ENCODE data around the gene C16orf96.
A peak's percentile ranks its signal among the peaks of the same experiment; 100 is the strongest.

Gene C16orf96

DNA sequence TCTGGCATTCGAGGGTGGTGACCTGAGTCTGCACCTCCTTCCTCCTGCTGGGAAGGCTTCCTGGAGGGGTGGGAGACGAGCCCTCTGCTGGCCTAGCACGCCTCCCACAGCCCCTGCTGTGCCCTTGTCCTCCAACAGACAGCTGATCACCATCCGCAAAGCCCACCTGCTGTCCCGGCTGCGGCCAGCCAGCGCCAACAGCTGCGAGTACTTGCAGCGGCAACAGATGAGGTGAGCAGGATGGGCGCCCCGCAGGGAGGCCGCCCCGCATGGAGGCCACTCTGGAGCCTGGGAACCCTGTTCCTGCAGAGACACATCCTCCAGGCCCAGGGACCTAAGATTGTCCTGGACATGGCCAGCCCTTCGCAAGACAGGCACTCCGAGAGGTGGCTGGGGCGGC is 36.9 kb downstream of the C16orf96 start:
- no peak for DNase-seq
- intact Hi-C loops (cut with DNase I): no loop called here

- intact Hi-C loops (cut with DNase I): no loop called here
- no peak for DNase-seq
Measured at GRCh38 chr16:4594433-4595410, 38.6 kb downstream of the C16orf96 start.

GRCh38 chr16:4597174-4597573 is 41.0 kb downstream of the C16orf96 start:
- no peak for DNase-seq
- intact Hi-C loops (cut with DNase I): no loop called here

DNA sequence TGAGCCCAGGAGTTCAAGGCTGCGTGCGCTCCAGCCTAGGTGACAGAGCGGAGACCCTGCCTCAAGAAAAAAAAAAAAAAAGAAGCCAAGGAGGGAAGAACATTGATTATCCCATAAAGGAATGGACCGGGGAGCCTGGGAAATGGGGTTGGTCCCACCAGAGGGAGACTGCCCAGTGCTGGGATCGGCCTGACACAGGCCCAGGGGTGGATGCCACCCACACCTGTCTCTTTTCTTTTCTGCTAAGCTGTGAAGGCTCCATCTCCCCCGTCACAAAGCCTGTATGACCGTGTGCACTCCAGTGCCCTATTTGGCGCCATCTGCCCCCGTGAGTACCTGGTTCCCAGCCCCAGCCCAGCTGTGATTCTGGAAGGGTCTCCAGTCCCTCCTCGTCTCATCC is 42.9 kb downstream of the C16orf96 start:
- intact Hi-C loops (cut with DNase I): no loop called here
- no peak for DNase-seq

- intact Hi-C loops (cut with DNase I): no loop called here
- no peak for DNase-seq
Measured at GRCh38 chr16:4599545-4599944, 43.4 kb downstream of the C16orf96 start.

GRCh38 chr16:4601036-4601863 is 45.1 kb downstream of the C16orf96 start:
- peak in 6 of 10 donors; percentile 22 to 87 (median 41) for DNase-seq
- intact Hi-C loops (cut with DNase I): no loop called here

DNA sequence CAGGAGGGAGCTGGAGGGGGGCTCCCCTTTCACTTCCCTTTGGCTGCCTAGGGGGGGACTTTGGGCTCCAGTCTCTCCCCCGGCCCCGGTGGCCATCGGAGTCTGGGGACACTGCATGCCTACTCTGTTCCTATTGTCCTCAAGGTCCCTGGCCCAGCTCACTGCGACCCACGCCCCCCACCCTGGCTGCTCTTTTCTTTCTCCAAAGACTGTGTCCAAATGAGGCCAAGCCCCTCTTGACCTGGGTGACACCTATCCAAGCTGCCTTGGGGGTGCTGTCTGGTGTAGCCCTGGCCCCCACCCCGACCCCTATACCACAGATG is 45.7 kb downstream of the C16orf96 start:
- no peak for DNase-seq
- intact Hi-C loops (cut with DNase I): no loop called here

DNA sequence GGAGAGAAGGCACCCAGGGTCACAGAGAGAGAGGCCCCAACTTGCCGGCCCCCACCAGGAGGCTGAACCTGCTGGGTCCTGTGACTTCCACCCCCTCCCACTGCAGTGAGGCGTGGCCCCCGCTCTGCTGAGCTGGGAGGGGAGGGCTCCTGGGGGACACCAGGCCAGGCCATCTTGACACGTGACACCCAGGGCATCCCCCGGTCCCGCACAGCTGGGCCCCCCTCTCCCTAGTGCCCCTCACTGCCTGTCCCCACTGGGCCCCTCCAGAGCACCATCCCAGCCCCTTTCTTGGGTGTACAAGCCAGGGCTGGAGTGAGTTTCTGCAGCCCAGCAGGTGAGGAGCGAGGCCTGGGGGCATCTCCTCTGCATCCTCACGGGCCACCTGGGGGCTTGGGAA is 46.2 kb downstream of the C16orf96 start:
- DNase-seq: no peak

GRCh38 chr16:4603624-4604170 is 47.6 kb downstream of the C16orf96 start:
- intact Hi-C loops (cut with DNase I): no loop called here
- DNase-seq: no peak

More for the DNA sequence above, 46.2 kb downstream of the C16orf96 start:
- intact Hi-C loops (cut with DNase I): no loop called here

DNA sequence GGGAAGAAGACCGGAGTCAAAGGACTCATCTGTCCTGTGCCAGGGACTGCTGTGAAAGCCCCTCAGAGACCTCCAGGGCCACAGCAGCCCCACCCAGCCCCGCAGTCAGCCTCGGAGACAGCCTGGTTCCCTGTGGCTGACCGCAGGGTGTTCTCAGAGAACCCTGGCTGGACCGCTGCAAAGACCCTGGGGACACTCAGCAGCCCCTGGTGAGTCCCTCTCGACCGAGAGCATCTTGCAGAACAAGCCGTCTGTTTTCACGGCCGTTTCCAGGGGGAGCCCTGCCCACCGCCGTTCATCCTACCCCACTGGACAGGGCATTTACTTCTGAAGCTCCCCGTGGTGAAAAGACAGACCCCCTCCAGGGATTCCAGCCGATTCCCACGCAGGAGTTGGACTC is 48.3 kb downstream of the C16orf96 start:
- intact Hi-C loops (cut with DNase I): no loop called here
- DNase-seq: no peak

- DNase-seq: no peak
- intact Hi-C loops (cut with DNase I): no loop called here
Measured at GRCh38 chr16:4606354-4606753, 50.2 kb downstream of the C16orf96 start.

GRCh38 chr16:4607841-4608703 is 51.9 kb downstream of the C16orf96 start:
- no peak for DNase-seq
- intact Hi-C loops (cut with DNase I): no loop called here

- intact Hi-C loops (cut with DNase I): no loop called here
- DNase-seq: no peak
Measured at GRCh38 chr16:4608704-4608980, 52.5 kb downstream of the C16orf96 start.

DNA sequence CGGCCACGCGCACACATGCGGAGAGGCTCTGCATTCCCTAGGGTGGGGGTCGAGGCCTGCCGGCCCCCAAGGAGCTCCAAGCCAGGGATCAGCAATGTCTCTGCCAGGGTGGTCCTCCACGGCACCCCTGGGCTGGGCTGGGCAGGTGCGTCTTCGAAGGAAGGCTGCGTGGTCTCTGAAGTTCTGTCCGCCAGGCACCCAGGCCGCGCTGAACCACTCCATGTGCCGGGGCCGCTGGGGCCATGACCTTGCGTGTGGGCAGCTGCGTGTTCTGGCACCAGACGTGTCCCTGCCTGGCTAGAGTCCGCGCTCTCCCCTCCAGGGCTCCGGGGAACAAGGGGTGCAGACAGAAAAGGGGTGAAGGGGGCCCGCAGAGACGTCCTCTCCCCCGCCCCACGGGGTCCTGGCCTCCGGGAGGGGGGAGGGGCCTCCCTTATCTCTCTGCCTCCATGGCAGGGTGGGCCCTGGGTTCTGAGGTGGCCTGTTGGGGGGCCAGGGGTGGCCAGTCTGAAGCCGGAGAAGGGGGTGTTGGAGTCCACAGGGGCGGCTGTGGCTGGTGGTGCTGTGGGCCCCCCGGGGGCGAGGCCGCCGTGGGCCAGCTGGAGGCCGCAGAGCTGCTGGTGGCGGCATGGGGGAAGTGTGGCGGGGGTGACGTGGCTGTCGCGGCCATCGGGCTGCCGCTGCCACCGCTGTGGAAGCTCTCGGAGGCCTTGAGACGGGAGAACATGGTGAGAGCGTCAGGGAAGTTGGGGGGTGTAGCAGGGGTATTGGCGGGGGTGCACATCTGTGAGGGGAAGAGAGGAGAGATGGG is 53.3 kb downstream of the C16orf96 start:
- peak in 2 of 10 donors; percentile 75 to 84 for DNase-seq
- intact Hi-C loops (cut with DNase I): loop anchor here (10.0 kb wide), 1 partner anchor 105 kb away; no protein-coding TSS in a partner anchor

- intact Hi-C loops (cut with DNase I): loop anchor here (10.0 kb wide), 1 partner anchor 106 kb away; no protein-coding TSS in a partner anchor
- no peak for DNase-seq
Measured at GRCh38 chr16:4610011-4611005, 54.2 kb downstream of the C16orf96 start.

DNA sequence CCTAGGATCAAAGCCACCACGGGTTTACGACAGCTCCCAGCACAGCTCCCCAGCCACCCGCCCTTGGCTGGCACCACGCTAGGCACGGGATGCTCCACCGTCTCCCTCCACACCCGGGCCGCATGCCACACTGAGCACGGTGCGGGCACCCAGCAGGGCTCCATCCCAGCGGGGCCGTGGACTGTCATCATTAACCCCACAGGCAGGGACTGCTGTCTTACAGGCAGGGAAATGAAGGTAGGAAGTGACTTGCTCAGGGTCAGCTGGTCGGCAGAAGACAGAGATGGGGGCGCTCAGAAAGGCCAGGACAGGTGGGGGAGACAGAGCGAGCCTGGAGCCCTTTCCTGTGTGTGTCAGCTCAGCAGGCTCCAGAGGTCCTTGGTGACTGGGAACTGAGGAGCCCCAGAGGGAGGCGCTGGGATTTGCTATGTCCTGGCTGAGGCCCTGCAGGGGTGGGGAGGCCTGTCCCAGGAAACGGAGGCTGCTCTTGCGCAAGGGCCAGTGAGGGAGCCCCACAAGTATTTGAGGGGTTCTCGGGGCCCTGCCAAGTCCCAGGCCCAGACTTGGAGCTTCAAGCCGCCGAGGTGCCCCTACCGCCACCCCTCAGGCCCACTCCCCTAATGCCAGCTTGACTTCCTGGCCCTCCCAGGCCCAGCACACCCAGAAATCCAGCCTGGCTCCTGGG is 55.3 kb downstream of the C16orf96 start:
- DNase-seq: no peak
- intact Hi-C loops (cut with DNase I): loop anchor here (10.0 kb wide), 1 partner anchor 107 kb away; no protein-coding TSS in a partner anchor

- intact Hi-C loops (cut with DNase I): loop anchor here (10.0 kb wide), 1 partner anchor 108 kb away; no protein-coding TSS in a partner anchor
- DNase-seq: no peak
Measured at GRCh38 chr16:4612474-4612931, 56.4 kb downstream of the C16orf96 start.
